ENCODE measurements around the gene BRI3.

- TF ChIP-seq POLR2A (IDR thresholded peaks at IDR 0.05) (no peak), CTCF (IDR thresholded peaks at IDR 0.05) (no peak)
Measured at GRCh38 chr7:98294326-98294725, 12.8 kb downstream of the BRI3 start.
